Measurements from ENCODE around the gene ST8SIA3. TPM values are rescaled to one million over a fixed set of nuclear protein-coding genes. Genes with fewer than 3 reads are reported as not detected.
A peak's percentile ranks its signal among the peaks of the same experiment; 100 is the strongest.

The ST8SIA3 gene
- total and polyA plus RNA-seq, 11 donors = 0.04 TPM; not detected in 10

- peaks cover 0 to 6% (median 0%) of the 10 kb centered on the region in 12 donors for H3K9me3 ChIP-seq
- 1 to 3% (median 2%) methylated on average over 11 to 23 of the region's 23 CpGs for WGBS, 4 donors
- TF ChIP-seq CTCF (IDR thresholded peaks at IDR 0.05) (no peak), POLR2A (IDR thresholded peaks at IDR 0.05) (no peak)
- H3K27me3 ChIP-seq = peaks cover 18 to 89% (median 45%) of the 10 kb centered on the region in 9 donors
- DNase-seq (no peak), ATAC-seq (no peak)
- intact Hi-C loops (cut with DNase I) = no loop called here
- peaks cover 0 to 22% (median 0%) of the 10 kb centered on the region in 12 donors for H3K4me1 ChIP-seq
- H3K36me3 ChIP-seq = no peaks in the 10 kb centered on the region
- H3K27ac ChIP-seq = no peak overlapping the region
- no peak overlapping the region for H3K4me3 ChIP-seq
Observed at GRCh38 chr18:57352761-57353136, 392 bp downstream of the ST8SIA3 start.

- intact Hi-C loops (cut with DNase I) = no loop called here
- DNase-seq (no peak), ATAC-seq (peak in 3 of 4 donors; percentile 10 to 38 (median 13))
- WGBS, 4 donors = 1 to 3% (median 2%) methylated on average over 32 to 61 of the region's 61 CpGs
- TF ChIP-seq POLR2A (IDR thresholded peaks at IDR 0.05) (no peak), CTCF (IDR thresholded peaks at IDR 0.05) (no peak)
- Histone ChIP-seq H3K36me3 (no peaks in the 10 kb centered on the region), H3K27ac (no peak overlapping the region), H3K27me3 (peaks cover 18 to 90% (median 48%) of the 10 kb centered on the region in 9 donors), H3K9me3 (peaks cover 0 to 6% (median 0%) of the 10 kb centered on the region in 12 donors), H3K4me1 (peaks cover 0 to 22% (median 0%) of the 10 kb centered on the region in 12 donors), H3K4me3 (no peak overlapping the region)
Observed at GRCh38 chr18:57353137-57353939, 981 bp downstream of the ST8SIA3 start.

- peaks cover 0 to 22% (median 0%) of the 10 kb centered on the region in 12 donors for H3K4me1 ChIP-seq
- H3K4me3 ChIP-seq = no peak overlapping the region
- H3K27me3 ChIP-seq = peaks cover 18 to 93% (median 48%) of the 10 kb centered on the region in 9 donors
- DNase-seq (peak in 3 of 5 donors; percentile 25 to 47 (median 32)), ATAC-seq (peak; percentile 64 to 93 (median 84))
- TF ChIP-seq CTCF (IDR thresholded peaks at IDR 0.05) (no peak), POLR2A (IDR thresholded peaks at IDR 0.05) (no peak)
- 3 to 6% (median 4%) methylated on average over 37 of the region's 37 CpGs for WGBS, 4 donors
- intact Hi-C loops (cut with DNase I) = no loop called here
- peaks cover 0 to 6% (median 0%) of the 10 kb centered on the region in 12 donors for H3K9me3 ChIP-seq
- no peaks in the 10 kb centered on the region for H3K36me3 ChIP-seq
- no peak overlapping the region for H3K27ac ChIP-seq
Observed at GRCh38 chr18:57353940-57354461, 1.6 kb downstream of the ST8SIA3 start.

- no peak for ATAC-seq
- 52 to 58% (median 57%) methylated on average over 4 of the region's 4 CpGs for WGBS, 4 donors
- no peak overlapping the region for H3K4me3 ChIP-seq
- TF ChIP-seq POLR2A (IDR thresholded peaks at IDR 0.05) = no peak
- TF ChIP-seq CTCF (IDR thresholded peaks at IDR 0.05) = no peak
- intact Hi-C loops (cut with DNase I) = no loop called here
- peaks cover 0 to 5% (median 0%) of the 10 kb centered on the region in 12 donors for H3K9me3 ChIP-seq
- H3K36me3 ChIP-seq = no peaks in the 10 kb centered on the region
- H3K27me3 ChIP-seq = peaks cover 0 to 52% (median 20%) of the 10 kb centered on the region in 9 donors
- no peak for DNase-seq
- no peaks in the 10 kb centered on the region for H3K4me1 ChIP-seq
- H3K27ac ChIP-seq = no peak overlapping the region
Observed at GRCh38 chr18:57359433-57359832, 7.1 kb downstream of the ST8SIA3 start.

Data from heart left ventricle (tissue), 16 donors.